K562 (cell line): Measurements from ENCODE around the gene B3GAT2. TPM values are rescaled to one million over a fixed set of nuclear protein-coding genes. Genes with fewer than 3 reads are reported as not detected.
A peak's percentile ranks its signal among the peaks of the same experiment; 100 is the strongest.

Experiments used
- BMI1 ChIP-seq: fragments of 150-350 bp; IDR thresholded peaks from 2 replicates; pipeline ENCODE4 v1.6.1; 2014; ENCODE audit warnings: low read length
- CBFA2T3 ChIP-seq: fragments of 450-650 bp; IDR thresholded peaks from 2 replicates; pipeline ENCODE4 v1.6.1; 2017
- FOXK1 ChIP-seq: sonication (generic); formaldehyde crosslinking; IDR thresholded peaks from 2 replicates; pipeline ENCODE4 v1.8.0; 2022; ENCODE audit warnings: missing genetic modification reagents, mild to moderate bottlenecking, borderline replicate concordance
- JUN ChIP-seq, 2 experiments: sonication (generic) in 1 of 2; formaldehyde crosslinking in 1 of 2; IDR thresholded peaks; 2 replicates each; pipeline versions ENCODE4 v1.6.1 to v1.8.0; 2012 to 2022; ENCODE audit warnings: borderline replicate concordance in 2 of 2, mild to moderate bottlenecking in 2 of 2, improper control_type of control experiment in 1 of 2, low read depth in 1 of 2, low read length in 1 of 2, missing genetic modification reagents in 1 of 2
- MTA2 ChIP-seq: fragments of 450-650 bp; IDR thresholded peaks from 2 replicates; pipeline ENCODE4 v1.6.1; 2016; ENCODE audit warnings: low read depth
- MTF1 ChIP-seq: fragments of 250-450 bp; sonication (Bioruptor Pico); IDR thresholded peaks from 2 replicates; pipeline ENCODE4 v1.9.0; 2021; ENCODE audit warnings: moderate library complexity, mild to moderate bottlenecking, inconsistent platforms, borderline replicate concordance
- SMC3 ChIP-seq: conservative IDR thresholded peaks from 2 replicates; pipeline ENCODE4 v1.6.1; 2011; ENCODE audit warnings: low read depth, low read length, improper control_type of control experiment; ENCODE audit not compliant: insufficient read depth
- SOX6 ChIP-seq: fragments of 450-650 bp; IDR thresholded peaks from 2 replicates; pipeline ENCODE4 v1.6.1; 2014; ENCODE audit warnings: mild to moderate bottlenecking
- STAG1 ChIP-seq: sonication (generic); formaldehyde crosslinking; IDR thresholded peaks from 2 replicates; pipeline ENCODE4 v1.5.0; 2020; ENCODE audit warnings: missing genetic modification reagents, borderline replicate concordance
- XRCC5 ChIP-seq: fragments of 200-400 bp; formaldehyde crosslinking; IDR thresholded peaks from 2 replicates; pipeline ENCODE4 v1.6.1; 2017; ENCODE audit warnings: low read depth, mild to moderate bottlenecking, low read length
- polyA plus RNA-seq, 8 experiments: library from polyadenylated mRNA; depleted of rRNA in 4 of 8; stranded (reverse) in 5 of 8; unstranded in 3 of 8; fragments of >200 nt; fragmentation: Nextera tagmentation in 2 of 8; fragmentation: Illumina TruSeq in 1 of 8; extraction: Ambion mirVana in 2 of 8; extraction: Trizol in 1 of 8; gene quantifications; 2 replicates each; pipeline versions ENCODE4 v1.2.1 to v1.2.3, GENCODE V29; 2011 to 2014; ENCODE audit warnings: inconsistent platforms in 1 of 8, missing spikeins in 1 of 8
- total RNA-seq, 7 experiments: library from RNA; depleted of rRNA in 6 of 7; stranded (reverse); fragments of >200 nt in 6 of 7; fragmentation: Illumina TruSeq in 2 of 7; extraction: Trizol in 2 of 7; gene quantifications; 2 replicates each; pipeline versions ENCODE4 v1.2.1 to v1.2.3, GENCODE V29; 2011 to 2021; ENCODE audit warnings: low replicate concordance in 1 of 7
- TF ChIP-seq, protein P1 (sequence below), 2 experiments: fragments of 450-650 bp in 1 of 2; sonication (generic) in 1 of 2; formaldehyde crosslinking; conservative IDR thresholded peaks; 2 replicates each; pipeline versions ENCODE4 v1.4.0 to v1.8.1; 2020 to 2022; ENCODE audit warnings: mild to moderate bottlenecking in 1 of 2, missing genetic modification reagents in 1 of 2
- TF ChIP-seq, protein P2 (sequence below): sonication (generic); formaldehyde crosslinking; IDR thresholded peaks from 2 replicates; pipeline ENCODE4 v1.8.0; 2022; ENCODE audit warnings: missing genetic modification reagents, mild to moderate bottlenecking, moderate library complexity, borderline replicate concordance
- TF ChIP-seq, protein P3 (sequence below): sonication (generic); formaldehyde crosslinking; IDR thresholded peaks from 2 replicates; pipeline ENCODE4 v1.8.1; 2023; ENCODE audit warnings: mild to moderate bottlenecking, missing genetic modification reagents
- TF ChIP-seq, protein P4 (sequence below), 2 experiments: fragments of 450-650 bp; formaldehyde crosslinking in 1 of 2; IDR thresholded peaks; 2 replicates each; pipeline versions ENCODE4 v1.4.0 to v1.6.1; 2014 to 2020; ENCODE audit warnings: mild to moderate bottlenecking in 2 of 2, borderline replicate concordance in 1 of 2, low read depth in 1 of 2

The B3GAT2 gene
- total and polyA plus RNA-seq, 9 of the 15 experiments (the other 6 are each of a cell fraction or from before 2014, with no cell fraction given) = 0.01 to 0.43 (median 0.04) TPM; not detected in 4

DNA sequence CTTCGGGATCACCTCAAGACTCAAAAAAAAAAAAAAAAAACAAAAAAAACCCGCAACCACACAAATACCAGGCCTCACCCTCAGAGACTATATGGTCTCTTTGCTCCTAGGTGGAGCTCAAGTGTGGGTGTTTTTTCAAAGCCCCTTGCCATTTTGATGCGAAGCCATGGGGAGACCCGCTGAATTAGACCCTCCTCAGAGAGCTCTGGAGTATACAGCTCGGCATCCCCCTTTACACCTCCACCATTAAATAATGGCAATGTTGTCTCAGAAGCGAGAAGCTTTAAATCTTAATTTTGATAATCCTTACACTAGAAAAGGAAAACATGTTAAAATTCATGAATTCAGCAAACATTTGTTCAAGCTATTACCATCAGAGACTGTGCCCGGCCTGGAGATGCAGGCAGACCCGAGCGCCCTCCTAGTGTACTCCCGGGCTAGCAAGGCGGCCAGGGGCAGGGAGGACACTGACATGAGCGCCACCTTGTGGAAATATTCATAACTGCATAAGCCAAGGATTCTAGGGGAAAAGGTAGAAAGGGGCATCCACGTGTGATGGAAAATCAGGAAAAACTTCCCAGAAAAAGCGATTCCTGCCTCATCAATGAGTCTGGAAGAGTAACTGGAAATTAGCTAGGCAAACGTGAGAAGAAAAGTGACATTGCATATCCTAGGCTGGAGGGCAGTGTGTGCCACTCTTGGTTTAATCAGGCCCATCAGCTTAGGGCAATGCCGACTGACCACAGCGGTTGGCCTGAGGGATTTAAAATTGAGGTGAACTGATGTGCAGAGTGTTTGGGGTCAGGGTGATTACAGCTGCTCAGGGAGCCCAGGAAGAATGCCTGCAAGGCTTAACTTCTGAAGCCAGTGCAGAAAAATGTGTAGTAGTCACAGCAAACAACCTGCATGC lies 72.5 kb downstream of the B3GAT2 start (continued):
- TF ChIP-seq MTA2 (no peak), SMC3 (peak; percentile 78), STAG1 (peak; percentile 68; the same call in 1 of the 2 replicates), XRCC5 (0 out of 2 replicates have a peak, but pooled peaks have one; percentile 19), BMI1 (no peak), FOXK1 (CRISPR knock-in tag) (no peak), CBFA2T3 (no peak), SOX6 (no peak), JUN (IDR thresholded peaks at IDR 0.05; ENCODE audit: borderline replicate concordance, low read depth, low read length) (no peak), JUN (CRISPR knock-in tag; IDR thresholded peaks at IDR 0.05; ENCODE audit: borderline replicate concordance) (no peak), MTF1 (CRISPR knock-in tag) (no peak)
- TF ChIP-seq, protein P1, sequence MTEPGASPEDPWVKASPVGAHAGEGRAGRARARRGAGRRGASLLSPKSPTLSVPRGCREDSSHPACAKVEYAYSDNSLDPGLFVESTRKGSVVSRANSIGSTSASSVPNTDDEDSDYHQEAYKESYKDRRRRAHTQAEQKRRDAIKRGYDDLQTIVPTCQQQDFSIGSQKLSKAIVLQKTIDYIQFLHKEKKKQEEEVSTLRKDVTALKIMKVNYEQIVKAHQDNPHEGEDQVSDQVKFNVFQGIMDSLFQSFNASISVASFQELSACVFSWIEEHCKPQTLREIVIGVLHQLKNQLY (CRISPR knock-in tag; conservative IDR thresholded peaks at IDR 0.05) = no peak
- TF ChIP-seq, protein P2, sequence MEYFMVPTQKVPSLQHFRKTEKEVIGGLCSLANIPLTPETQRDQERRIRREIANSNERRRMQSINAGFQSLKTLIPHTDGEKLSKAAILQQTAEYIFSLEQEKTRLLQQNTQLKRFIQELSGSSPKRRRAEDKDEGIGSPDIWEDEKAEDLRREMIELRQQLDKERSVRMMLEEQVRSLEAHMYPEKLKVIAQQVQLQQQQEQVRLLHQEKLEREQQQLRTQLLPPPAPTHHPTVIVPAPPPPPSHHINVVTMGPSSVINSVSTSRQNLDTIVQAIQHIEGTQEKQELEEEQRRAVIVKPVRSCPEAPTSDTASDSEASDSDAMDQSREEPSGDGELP (CRISPR knock-in tag) = peak; percentile 15; the same call in 1 of the 2 replicates
- TF ChIP-seq, protein P3, sequence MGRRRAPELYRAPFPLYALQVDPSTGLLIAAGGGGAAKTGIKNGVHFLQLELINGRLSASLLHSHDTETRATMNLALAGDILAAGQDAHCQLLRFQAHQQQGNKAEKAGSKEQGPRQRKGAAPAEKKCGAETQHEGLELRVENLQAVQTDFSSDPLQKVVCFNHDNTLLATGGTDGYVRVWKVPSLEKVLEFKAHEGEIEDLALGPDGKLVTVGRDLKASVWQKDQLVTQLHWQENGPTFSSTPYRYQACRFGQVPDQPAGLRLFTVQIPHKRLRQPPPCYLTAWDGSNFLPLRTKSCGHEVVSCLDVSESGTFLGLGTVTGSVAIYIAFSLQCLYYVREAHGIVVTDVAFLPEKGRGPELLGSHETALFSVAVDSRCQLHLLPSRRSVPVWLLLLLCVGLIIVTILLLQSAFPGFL = no peak
- TF ChIP-seq, protein P4, sequence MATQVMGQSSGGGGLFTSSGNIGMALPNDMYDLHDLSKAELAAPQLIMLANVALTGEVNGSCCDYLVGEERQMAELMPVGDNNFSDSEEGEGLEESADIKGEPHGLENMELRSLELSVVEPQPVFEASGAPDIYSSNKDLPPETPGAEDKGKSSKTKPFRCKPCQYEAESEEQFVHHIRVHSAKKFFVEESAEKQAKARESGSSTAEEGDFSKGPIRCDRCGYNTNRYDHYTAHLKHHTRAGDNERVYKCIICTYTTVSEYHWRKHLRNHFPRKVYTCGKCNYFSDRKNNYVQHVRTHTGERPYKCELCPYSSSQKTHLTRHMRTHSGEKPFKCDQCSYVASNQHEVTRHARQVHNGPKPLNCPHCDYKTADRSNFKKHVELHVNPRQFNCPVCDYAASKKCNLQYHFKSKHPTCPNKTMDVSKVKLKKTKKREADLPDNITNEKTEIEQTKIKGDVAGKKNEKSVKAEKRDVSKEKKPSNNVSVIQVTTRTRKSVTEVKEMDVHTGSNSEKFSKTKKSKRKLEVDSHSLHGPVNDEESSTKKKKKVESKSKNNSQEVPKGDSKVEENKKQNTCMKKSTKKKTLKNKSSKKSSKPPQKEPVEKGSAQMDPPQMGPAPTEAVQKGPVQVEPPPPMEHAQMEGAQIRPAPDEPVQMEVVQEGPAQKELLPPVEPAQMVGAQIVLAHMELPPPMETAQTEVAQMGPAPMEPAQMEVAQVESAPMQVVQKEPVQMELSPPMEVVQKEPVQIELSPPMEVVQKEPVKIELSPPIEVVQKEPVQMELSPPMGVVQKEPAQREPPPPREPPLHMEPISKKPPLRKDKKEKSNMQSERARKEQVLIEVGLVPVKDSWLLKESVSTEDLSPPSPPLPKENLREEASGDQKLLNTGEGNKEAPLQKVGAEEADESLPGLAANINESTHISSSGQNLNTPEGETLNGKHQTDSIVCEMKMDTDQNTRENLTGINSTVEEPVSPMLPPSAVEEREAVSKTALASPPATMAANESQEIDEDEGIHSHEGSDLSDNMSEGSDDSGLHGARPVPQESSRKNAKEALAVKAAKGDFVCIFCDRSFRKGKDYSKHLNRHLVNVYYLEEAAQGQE (IDR thresholded peaks at IDR 0.05; ENCODE audit: borderline replicate concordance) = peak; percentile 77
- TF ChIP-seq, protein P4 (CRISPR knock-in tag; IDR thresholded peaks at IDR 0.05; ENCODE audit: low read depth) = no peak
